ENCODE measurements around the gene CUX1. TPM values are rescaled to one million over a fixed set of nuclear protein-coding genes. Genes with fewer than 3 reads are reported as not detected.
"Not testable (repeated sequence)": the region's sequence is repeated elsewhere in the genome, so short reads cannot be mapped to it uniquely, and the experiment has no call there.

Gene CUX1
- total RNA-seq, 1 donor = 41.1 TPM

- no peak overlapping the region for H3K4me3 ChIP-seq (ENCODE audit: low read length)
Measured at GRCh38 chr7:101877882-101878591, 60.6 kb downstream of the CUX1 start.

GRCh38 chr7:101878938-101879337, 61.5 kb downstream of the CUX1 start:
- no peak overlapping the region for H3K4me3 ChIP-seq (ENCODE audit: low read length)
- H3K9me3 ChIP-seq (ENCODE audit: low read depth, low read length) = no peaks in the 10 kb centered on the region
- peaks cover 37% of the 10 kb centered on the region for H3K4me1 ChIP-seq (ENCODE audit: insufficient read depth, low read length)
- no peaks in the 10 kb centered on the region for H3K27me3 ChIP-seq (ENCODE audit: insufficient read depth, low read length)

More at GRCh38 chr7:101877882-101878591, 60.6 kb downstream of the CUX1 start:
- Histone ChIP-seq H3K4me1 (ENCODE audit: insufficient read depth, low read length) (peaks cover 28% of the 10 kb centered on the region), H3K9me3 (ENCODE audit: low read depth, low read length) (no peaks in the 10 kb centered on the region), H3K27me3 (ENCODE audit: insufficient read depth, low read length) (no peaks in the 10 kb centered on the region)

- Histone ChIP-seq H3K9me3 (ENCODE audit: low read depth, low read length) (no peaks in the 10 kb centered on the region), H3K4me3 (ENCODE audit: low read length) (no peak overlapping the region), H3K27me3 (ENCODE audit: insufficient read depth, low read length) (no peaks in the 10 kb centered on the region), H3K4me1 (ENCODE audit: insufficient read depth, low read length) (peaks cover 42% of the 10 kb centered on the region)
Measured at GRCh38 chr7:101879565-101879964, 62.1 kb downstream of the CUX1 start.

GRCh38 chr7:101880282-101881054, 63.0 kb downstream of the CUX1 start:
- no peaks in the 10 kb centered on the region for H3K27me3 ChIP-seq (ENCODE audit: insufficient read depth, low read length)
- H3K4me3 ChIP-seq (ENCODE audit: low read length) = no peak overlapping the region
- no peaks in the 10 kb centered on the region for H3K9me3 ChIP-seq (ENCODE audit: low read depth, low read length)
- peaks cover 51% of the 10 kb centered on the region for H3K4me1 ChIP-seq (ENCODE audit: insufficient read depth, low read length)

- peaks cover 65% of the 10 kb centered on the region for H3K4me1 ChIP-seq (ENCODE audit: insufficient read depth, low read length)
Measured at GRCh38 chr7:101882005-101882421, 64.6 kb downstream of the CUX1 start.

GRCh38 chr7:101882595-101883564, 65.5 kb downstream of the CUX1 start:
- Histone ChIP-seq H3K4me1 (ENCODE audit: insufficient read depth, low read length) (peaks cover 66% of the 10 kb centered on the region), H3K27me3 (ENCODE audit: insufficient read depth, low read length) (no peaks in the 10 kb centered on the region), H3K4me3 (ENCODE audit: low read length) (no peak overlapping the region), H3K9me3 (ENCODE audit: low read depth, low read length) (no peaks in the 10 kb centered on the region)

More at GRCh38 chr7:101882005-101882421, 64.6 kb downstream of the CUX1 start:
- H3K9me3 ChIP-seq (ENCODE audit: low read depth, low read length) = no peaks in the 10 kb centered on the region
- H3K4me3 ChIP-seq (ENCODE audit: low read length) = no peak overlapping the region
- no peaks in the 10 kb centered on the region for H3K27me3 ChIP-seq (ENCODE audit: insufficient read depth, low read length)

- peaks cover 66% of the 10 kb centered on the region for H3K4me1 ChIP-seq (ENCODE audit: insufficient read depth, low read length)
- no peaks in the 10 kb centered on the region for H3K27me3 ChIP-seq (ENCODE audit: insufficient read depth, low read length)
- H3K9me3 ChIP-seq (ENCODE audit: low read depth, low read length) = no peaks in the 10 kb centered on the region
- no peak overlapping the region for H3K4me3 ChIP-seq (ENCODE audit: low read length)
Measured at GRCh38 chr7:101884671-101885596, 67.5 kb downstream of the CUX1 start.

GRCh38 chr7:101885597-101885955, 68.2 kb downstream of the CUX1 start:
- Histone ChIP-seq H3K4me1 (ENCODE audit: insufficient read depth, low read length) (peaks cover 60% of the 10 kb centered on the region), H3K9me3 (ENCODE audit: low read depth, low read length) (no peaks in the 10 kb centered on the region)

GRCh38 chr7:101887352-101887751, 69.9 kb downstream of the CUX1 start:
- peaks cover 59% of the 10 kb centered on the region for H3K4me1 ChIP-seq (ENCODE audit: insufficient read depth, low read length)
- H3K9me3 ChIP-seq (ENCODE audit: low read depth, low read length); H3K27me3 ChIP-seq (ENCODE audit: insufficient read depth, low read length); H3K4me3 ChIP-seq (ENCODE audit: low read length): not testable (repeated sequence)

More at GRCh38 chr7:101885597-101885955, 68.2 kb downstream of the CUX1 start:
- Histone ChIP-seq H3K4me3 (ENCODE audit: low read length) (no peak overlapping the region), H3K27me3 (ENCODE audit: insufficient read depth, low read length) (no peaks in the 10 kb centered on the region)

GRCh38 chr7:101888564-101888963, 71.1 kb downstream of the CUX1 start:
- H3K27me3 ChIP-seq (ENCODE audit: insufficient read depth, low read length); H3K4me3 ChIP-seq (ENCODE audit: low read length); H3K9me3 ChIP-seq (ENCODE audit: low read depth, low read length): not testable (repeated sequence)
- H3K4me1 ChIP-seq (ENCODE audit: insufficient read depth, low read length) = peaks cover 56% of the 10 kb centered on the region

GRCh38 chr7:101890749-101891523, 73.5 kb downstream of the CUX1 start:
- Histone ChIP-seq H3K27me3 (ENCODE audit: insufficient read depth, low read length) (no peaks in the 10 kb centered on the region), H3K4me1 (ENCODE audit: insufficient read depth, low read length) (peaks cover 34% of the 10 kb centered on the region), H3K4me3 (ENCODE audit: low read length) (no peak overlapping the region), H3K9me3 (ENCODE audit: low read depth, low read length) (no peaks in the 10 kb centered on the region)

- H3K9me3 ChIP-seq (ENCODE audit: low read depth, low read length) = no peaks in the 10 kb centered on the region
Measured at GRCh38 chr7:101891936-101892640, 74.7 kb downstream of the CUX1 start.

More at GRCh38 chr7:101891936-101892640, 74.7 kb downstream of the CUX1 start:
- Histone ChIP-seq H3K4me1 (ENCODE audit: insufficient read depth, low read length) (peaks cover 24% of the 10 kb centered on the region), H3K4me3 (ENCODE audit: low read length) (no peak overlapping the region), H3K27me3 (ENCODE audit: insufficient read depth, low read length) (no peaks in the 10 kb centered on the region)

Data from mononuclear cell (primary cell).